ENCODE measurements around the gene CHN1.

CHN1 gene

GRCh38 chr2:174815526-174815925, 189.7 kb downstream of the CHN1 start:
- no peak for FAIRE-seq

- no peak for FAIRE-seq
Measured at GRCh38 chr2:174812037-174812436, 193.1 kb downstream of the CHN1 start.

DNA sequence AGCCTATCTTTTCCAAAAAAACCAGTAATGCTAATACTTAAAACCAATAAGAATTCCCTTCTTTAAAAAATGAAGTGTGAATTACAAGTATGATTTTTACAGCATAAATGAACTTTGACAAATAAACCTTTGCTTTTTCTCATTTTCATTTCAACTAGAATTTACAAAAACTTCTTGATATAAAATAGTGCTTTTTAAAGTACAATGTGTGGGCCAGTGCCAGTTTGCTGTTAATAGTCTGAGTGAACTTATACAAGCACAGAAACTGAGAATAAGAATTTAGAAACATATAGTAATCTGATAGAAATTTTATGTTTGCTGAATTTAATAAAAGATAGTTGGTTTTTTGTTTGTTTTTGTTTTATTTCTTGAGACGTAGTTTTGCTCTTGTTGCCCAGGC, 197.2 kb downstream of the CHN1 start:
- FAIRE-seq: no peak

- no peak for FAIRE-seq
Measured at GRCh38 chr2:174805803-174806202, 199.4 kb downstream of the CHN1 start.

DNA sequence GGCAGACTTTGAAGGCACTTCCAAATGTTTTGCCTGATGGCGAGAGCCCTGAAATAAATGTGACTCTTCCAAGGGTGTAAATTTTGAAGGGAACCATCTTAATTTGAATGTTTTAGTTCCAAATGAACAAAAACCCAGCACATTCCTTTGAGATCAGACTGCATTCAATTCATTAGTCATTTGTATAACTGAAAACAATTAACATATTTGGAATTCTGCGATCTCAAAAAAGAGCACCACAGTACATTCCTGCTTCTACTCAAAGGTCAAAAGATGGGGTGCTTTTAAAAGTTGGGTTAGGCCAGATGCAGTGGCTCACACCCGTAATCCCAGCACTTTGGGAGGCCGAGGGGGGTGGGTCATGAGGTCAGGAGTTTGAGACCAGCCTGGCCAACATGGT, 202.7 kb downstream of the CHN1 start:
- no peak for FAIRE-seq

DNA sequence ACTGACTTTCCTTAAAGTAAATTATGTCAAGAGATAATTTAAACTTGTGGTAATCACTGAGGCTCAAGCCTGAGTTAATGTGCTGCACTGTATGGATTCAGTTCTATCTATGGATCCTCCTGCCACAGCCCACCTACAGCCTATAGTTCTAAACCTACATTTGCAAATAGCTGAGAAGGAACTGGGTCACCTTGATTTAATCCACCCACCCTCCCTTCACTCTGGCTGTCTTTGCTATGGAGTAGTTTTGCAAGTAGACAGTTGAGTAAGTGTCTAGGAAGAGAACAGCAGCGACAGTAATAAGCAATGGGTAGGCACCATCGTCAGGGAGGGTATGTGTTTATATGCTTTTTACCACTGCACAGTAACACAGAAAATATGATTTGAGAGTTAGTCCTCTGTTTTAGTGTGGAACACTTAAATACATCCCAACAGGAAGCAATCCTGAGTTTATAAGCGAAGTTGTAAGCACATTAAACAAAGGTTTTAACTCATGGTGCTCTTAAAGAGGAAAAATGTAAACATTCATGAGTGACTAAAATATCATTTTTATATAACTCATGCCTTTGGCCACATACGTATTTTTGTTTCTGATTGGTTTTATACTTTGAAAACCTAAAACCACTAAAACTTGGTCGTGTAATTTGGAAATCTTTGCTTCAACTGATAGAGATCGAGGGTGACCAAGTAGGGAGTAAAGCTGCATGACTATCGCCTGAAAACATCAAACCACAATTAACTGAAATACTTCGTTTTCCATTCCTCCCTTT, 204.6 kb downstream of the CHN1 start:
- no peak for FAIRE-seq

DNA sequence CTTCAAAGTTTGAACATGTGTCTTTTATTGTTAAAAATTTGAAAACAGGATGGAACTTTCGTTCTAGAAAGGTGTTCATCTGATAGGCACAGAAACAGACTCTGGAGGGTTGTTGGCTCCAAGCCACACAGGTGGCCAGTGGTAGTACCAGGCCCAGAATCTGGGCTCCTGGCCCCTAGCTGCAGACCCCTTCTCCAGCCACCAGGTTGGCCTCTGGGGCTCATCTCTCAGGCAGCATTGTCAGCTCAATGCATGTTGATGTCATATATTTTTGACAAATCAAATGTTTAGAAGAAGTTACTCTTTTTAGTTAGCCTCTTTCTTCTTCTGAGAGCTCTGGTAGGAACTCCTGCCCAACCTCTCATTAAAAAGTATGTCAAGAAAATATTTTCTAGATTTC, 206.4 kb downstream of the CHN1 start:
- no peak for FAIRE-seq

DNA sequence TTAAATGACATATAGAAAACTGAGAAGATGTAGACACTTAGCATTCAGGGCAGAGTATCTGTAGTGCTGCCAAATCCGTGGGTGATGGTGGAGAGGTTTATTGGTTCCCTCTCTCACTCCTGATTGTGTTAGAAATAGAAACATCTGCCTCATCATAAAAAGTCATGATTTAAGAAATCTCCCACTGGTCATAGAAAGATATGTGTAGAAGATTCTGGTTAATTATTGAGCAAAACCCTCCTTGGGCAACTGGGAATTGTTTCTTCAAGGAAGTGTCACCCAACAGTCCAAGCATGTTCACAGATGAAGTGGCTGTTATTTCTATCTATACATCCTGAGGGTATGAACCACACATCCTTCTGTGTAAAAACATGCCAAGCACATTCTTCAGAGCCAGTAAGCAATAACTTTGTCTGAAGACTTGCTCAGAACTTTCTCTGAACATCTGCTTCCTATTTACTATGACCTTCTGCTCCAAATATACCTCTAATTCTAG, 207.4 kb downstream of the CHN1 start:
- FAIRE-seq: no peak

DNA sequence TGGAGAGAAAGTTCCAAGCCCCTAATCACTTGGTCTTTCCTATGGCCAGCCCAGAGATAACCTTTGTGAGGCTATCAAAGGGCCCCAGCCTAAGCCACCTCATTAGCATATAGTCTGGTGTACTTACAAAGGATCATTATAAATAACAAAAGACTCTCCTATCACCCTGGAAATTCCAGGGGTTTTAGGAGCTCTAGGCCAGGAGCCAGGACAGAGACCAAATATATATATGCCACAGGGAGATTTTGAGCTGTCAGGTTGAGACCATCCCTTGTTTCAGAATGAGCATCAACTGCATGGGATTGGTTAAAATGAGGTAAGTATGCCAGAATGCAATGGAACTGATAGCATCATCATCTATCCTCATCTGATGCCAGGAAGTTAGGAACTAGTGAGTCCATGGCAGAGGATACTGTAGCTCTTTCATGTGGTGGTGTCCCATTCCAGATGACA, 208.8 kb downstream of the CHN1 start:
- no peak for FAIRE-seq

GRCh38 chr2:174794851-174795374, 210.3 kb downstream of the CHN1 start:
- no peak for FAIRE-seq

- no peak for FAIRE-seq
Measured at GRCh38 chr2:174792309-174793025, 212.7 kb downstream of the CHN1 start.

DNA sequence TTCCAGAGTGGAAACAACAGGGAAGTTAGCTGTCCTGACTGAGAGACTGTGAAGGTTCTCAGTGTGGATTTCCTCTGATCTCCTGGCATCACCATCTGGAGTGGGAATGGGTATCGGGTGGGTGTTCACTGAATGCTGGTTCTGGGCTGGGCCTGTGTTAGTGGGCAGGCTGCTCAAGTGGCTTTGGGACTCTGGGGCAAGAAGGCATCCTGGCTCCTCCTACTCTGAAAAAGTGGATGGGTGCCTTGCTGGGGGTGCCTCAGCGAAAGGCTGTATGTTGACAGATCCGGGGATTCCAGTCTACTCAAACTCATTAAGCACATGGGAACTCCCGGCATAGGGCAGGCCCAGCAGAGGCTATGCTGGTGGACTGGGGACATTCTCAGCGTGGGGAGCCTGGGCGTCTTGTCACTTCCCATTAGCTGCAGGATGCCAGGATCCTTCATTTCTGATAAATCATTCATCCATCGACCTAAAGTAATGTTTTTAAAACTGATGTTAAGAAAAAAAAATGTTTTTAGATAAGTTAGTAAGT, 213.4 kb downstream of the CHN1 start:
- FAIRE-seq: no peak

DNA sequence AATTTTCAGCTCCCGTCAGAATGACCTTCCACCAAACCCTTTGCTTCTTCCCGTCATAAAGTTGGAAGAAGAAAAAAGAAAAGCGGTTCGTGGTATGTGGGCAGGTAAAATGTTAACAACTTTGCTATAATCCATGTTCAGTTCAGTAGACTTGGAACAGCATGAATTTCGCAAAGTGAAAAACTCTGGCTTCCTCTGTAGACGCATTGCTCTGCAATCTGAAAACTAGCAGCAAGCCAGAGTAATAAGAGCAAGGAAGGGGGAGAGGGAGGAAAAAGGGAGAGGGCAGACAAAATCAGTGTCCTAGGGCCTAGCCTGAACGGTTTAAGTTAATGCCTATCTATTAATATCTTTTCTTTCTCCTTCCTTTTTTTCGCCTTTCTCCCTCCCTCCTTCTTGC, 214.2 kb downstream of the CHN1 start:
- no peak for FAIRE-seq

DNA sequence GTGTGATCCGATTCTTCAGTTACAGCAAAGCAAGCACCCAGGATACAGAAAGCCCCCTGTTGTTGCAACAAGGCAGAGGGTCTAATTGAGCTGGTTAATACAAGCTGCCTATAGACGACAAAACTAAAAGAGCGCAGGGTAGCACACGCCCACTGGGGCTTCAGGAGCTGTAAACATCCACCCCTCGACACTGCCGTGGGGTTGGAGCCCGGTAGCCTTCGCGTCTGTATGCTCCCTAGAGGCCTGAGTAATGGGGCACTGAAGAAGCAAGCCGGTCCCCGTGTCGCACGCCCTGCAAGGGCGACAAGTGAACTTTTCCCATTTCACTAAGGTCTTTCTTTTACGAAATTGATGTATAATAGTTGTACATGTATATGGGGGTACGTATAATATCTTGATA, 216.2 kb downstream of the CHN1 start:
- no peak for FAIRE-seq

DNA sequence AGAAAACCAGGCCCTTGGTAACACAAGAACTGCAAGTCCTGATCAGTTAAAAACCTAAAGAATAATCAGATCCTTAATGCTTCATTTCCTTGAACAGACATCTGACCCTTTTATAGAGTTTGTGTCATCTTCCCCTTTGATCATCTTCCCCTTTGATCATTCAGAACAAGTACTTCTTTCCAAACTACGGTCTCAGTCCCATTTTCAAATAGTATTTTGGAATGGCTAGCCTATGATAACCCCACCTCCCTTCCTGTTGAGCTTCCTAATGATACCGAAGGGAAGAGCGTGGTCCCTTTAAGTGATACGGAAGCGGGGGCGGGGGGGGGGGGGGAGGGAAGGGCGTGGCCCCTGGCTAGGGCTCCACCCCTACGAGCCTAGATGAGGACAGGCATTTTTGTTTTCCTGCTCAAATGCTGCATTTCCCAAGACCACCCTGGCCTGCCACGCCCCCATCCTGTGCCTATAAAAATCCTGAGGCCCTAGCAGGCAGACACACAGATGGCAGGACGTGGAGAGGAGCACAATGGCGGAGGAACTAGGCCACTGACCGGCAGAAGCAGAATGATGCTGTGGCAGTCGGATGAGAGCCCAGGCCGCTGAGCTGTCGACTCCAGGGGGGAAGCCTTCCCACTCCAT, 216.8 kb downstream of the CHN1 start:
- no peak for FAIRE-seq

DNA sequence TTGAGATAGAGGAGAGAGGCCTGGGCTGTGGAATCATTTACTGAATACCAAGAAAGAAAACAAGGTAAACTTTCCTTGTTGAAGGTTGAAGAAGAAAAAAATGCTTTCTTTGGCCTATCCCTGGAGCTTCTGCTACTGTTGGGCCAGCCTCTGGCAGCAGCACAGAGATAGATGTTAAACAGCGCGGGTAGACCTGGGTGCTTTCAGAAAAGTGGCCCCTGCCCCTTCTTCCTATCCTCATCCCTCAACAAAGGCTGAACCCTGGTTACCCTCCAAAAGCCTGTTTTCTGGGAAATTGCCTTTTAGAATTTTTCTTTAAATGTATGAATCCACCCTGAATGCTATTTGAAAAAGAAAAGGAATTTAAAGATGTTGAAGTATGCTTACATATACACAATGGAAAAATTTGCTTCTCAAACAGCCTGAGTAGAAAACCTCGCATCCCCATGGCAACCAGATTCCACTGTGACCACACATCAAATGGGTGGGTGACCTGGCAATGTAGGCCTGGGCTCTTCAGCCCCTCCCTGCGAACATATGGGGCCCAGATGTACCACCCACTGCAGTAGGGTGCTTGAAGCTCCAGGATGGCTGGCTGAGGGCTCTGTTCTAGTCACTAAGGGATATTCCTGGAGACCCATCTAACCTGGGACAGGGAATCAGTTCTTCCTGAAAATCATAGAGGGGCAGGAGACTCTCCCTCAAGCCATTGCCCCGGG, 217.5 kb downstream of the CHN1 start:
- no peak for FAIRE-seq

GRCh38 chr2:174786066-174786725, 219.0 kb downstream of the CHN1 start:
- FAIRE-seq: no peak

- no peak for FAIRE-seq
Measured at GRCh38 chr2:174785481-174785880, 219.7 kb downstream of the CHN1 start.

DNA sequence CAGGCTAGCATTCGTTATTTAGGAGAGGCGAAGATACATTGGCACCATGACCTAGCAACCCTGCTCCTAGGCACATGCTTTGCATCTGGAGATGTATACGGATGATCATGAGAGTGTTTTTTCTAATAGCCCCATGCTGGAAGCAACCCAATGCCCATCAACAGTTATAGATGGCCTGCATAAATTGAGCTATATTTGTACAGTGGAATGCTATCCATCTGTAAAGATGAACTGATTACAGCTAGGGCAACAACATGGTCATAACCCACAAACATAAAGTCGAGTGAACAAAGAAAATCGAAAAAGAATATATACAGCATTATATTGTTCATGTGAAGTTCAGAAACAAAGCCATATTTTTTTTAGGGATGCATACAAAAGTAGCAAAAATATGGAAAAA, 220.3 kb downstream of the CHN1 start:
- FAIRE-seq: no peak

DNA sequence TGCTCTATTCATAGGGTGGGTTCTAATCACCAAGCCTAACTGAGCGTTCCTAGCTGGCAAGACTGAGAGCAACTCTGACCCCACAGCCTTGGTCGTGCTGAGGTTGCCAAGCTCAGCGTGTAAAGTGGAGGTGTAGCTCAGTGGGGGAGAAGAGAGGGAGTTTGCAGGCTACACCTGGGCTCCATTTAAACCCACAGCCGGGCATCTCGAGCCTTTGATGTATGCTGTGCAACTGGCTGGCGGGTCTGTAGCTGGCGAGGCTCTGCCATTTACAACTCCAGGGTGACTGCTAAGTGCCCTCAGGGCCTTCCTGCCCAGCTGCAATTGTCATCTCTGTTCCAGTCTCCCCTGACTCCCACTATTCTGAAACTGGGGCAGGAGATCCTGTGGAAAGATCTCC, 220.9 kb downstream of the CHN1 start:
- no peak for FAIRE-seq

DNA sequence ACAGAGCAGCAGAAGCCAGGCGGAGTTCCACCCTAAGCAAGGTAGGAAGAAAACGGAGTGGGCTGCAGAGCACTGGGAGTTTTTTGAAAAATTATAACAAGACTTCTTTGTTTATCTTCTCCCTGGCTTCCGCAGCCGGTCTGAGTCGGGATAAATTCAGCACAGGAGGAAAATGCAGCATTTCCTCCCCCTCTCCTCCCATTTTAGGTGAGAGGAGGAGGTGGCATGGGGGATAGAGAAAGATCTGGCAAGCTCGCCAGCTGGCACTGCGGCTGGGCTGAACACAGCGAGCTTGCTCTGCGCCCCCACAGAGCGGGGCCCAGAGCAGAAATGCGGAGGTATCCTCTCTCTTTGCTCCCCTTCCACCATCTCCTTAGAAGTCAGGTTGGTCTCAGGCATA, 223.2 kb downstream of the CHN1 start:
- no peak for FAIRE-seq

DNA sequence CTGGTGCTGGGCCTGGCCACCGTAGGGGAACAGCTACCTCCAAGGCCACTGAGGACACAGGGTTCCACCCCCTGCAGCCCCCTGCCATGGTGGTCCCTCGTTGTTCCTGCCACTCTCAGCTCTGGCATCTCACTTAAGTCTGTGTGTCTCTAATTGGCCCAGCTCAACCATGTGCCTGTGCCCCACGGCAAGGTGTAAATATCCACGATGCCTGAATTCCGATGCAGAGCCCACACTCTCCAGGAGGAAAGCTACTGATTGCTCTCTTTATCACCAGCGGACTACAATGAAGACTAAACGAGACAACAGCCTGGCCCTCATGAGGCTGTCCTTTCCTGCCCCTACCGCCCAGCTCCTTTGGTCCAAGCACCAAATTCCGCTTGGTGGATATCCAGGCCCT, 223.9 kb downstream of the CHN1 start:
- FAIRE-seq: no peak

Data from TTC549 (cell line).